Trophoblast cell (in vitro differentiated cells and primary cell): ENCODE results near the gene KCNIP3.
A peak's percentile ranks its signal among the peaks of the same experiment; 100 is the strongest.

ENCODE experiments used
- DNase-seq, 2 donors: peaks; one replicate each; pipeline ENCODE4 v3.0.0-alpha.2; 2016
- H2AFZ ChIP-seq: 2 replicates; pipeline ENCODE4 v1.6.1; 2013; ENCODE audit warnings: low read length, moderate library complexity, mild to moderate bottlenecking; ENCODE audit not compliant: insufficient read depth, poor library complexity
- H2AK5ac ChIP-seq: 2 replicates; pipeline ENCODE4 v1.6.1; 2013; ENCODE audit warnings: mild to moderate bottlenecking, low read length
- H2BK120ac ChIP-seq: 2 replicates; pipeline ENCODE4 v1.6.1; 2013; ENCODE audit warnings: low read length, mild to moderate bottlenecking, moderate library complexity; ENCODE audit not compliant: insufficient read depth, poor library complexity
- H2BK12ac ChIP-seq: 2 replicates; pipeline ENCODE4 v1.6.1; 2013; ENCODE audit warnings: mild to moderate bottlenecking, low read length, moderate library complexity
- H2BK5ac ChIP-seq: 2 replicates; pipeline ENCODE4 v1.6.1; 2013; ENCODE audit warnings: low read length, low read depth, moderate library complexity, mild to moderate bottlenecking; ENCODE audit not compliant: poor library complexity
- H3K14ac ChIP-seq: 2 replicates; pipeline ENCODE4 v1.6.1; 2013; ENCODE audit warnings: mild to moderate bottlenecking, low read length
- H3K18ac ChIP-seq: 2 replicates; pipeline ENCODE4 v1.6.1; 2013; ENCODE audit warnings: mild to moderate bottlenecking, low read length
- H3K23ac ChIP-seq: 2 replicates; pipeline ENCODE4 v1.6.1; 2013; ENCODE audit warnings: low read length
- H3K27ac ChIP-seq: 2 replicates; pipeline ENCODE4 v1.5.1; 2013; ENCODE audit warnings: low read depth, mild to moderate bottlenecking, inconsistent platforms, low read length, moderate library complexity
- H3K27me3 ChIP-seq: 2 replicates; pipeline ENCODE4 v1.6.1; 2013; ENCODE audit warnings: inconsistent platforms, mild to moderate bottlenecking, low read length, moderate library complexity; ENCODE audit not compliant: insufficient read depth
- H3K36me3 ChIP-seq, 2 experiments: 1 replicate in 1 of 2; 2 replicates in 1 of 2; pipeline ENCODE4 v1.6.1; 2013; ENCODE audit warnings: low read length in 2 of 2, mild to moderate bottlenecking in 2 of 2, moderate library complexity in 1 of 2; ENCODE audit not compliant: insufficient read depth in 2 of 2, control insufficient read depth in 1 of 2
- H3K4ac ChIP-seq: 2 replicates; pipeline ENCODE4 v1.6.1; 2013; ENCODE audit warnings: low read depth, mild to moderate bottlenecking, low read length, moderate library complexity
- H3K4me1 ChIP-seq, 2 experiments: 1 replicate in 1 of 2; 2 replicates in 1 of 2; pipeline ENCODE4 v1.6.1; 2013; ENCODE audit warnings: low read length in 2 of 2, mild to moderate bottlenecking in 2 of 2, moderate library complexity in 1 of 2; ENCODE audit not compliant: insufficient read depth in 2 of 2, control insufficient read depth in 1 of 2
- H3K4me2 ChIP-seq: 2 replicates; pipeline ENCODE4 v1.6.1; 2013; ENCODE audit warnings: inconsistent platforms, mild to moderate bottlenecking, low read length, moderate library complexity
- H3K4me3 ChIP-seq: 2 replicates; pipeline ENCODE4 v1.5.1; 2013; ENCODE audit warnings: mild to moderate bottlenecking, low read depth, low read length, inconsistent platforms
- H3K79me1 ChIP-seq: one replicate; pipeline ENCODE4 v1.6.1; 2013; ENCODE audit warnings: low read length
- H3K79me2 ChIP-seq: 2 replicates; pipeline ENCODE4 v1.6.1; 2013; ENCODE audit warnings: low read length, mild to moderate bottlenecking; ENCODE audit not compliant: control insufficient read depth, insufficient read depth, poor library complexity
- H3K9ac ChIP-seq: 2 replicates; pipeline ENCODE4 v1.6.1; 2013; ENCODE audit warnings: mild to moderate bottlenecking, low read length
- H3K9me3 ChIP-seq: 2 replicates; pipeline ENCODE4 v1.6.1; 2013; ENCODE audit warnings: low read depth, mild to moderate bottlenecking, control low read depth, inconsistent platforms, low read length; ENCODE audit not compliant: insufficient read depth
- H4K12ac ChIP-seq: 2 replicates; pipeline ENCODE4 v1.6.1; 2013; ENCODE audit warnings: low read depth, mild to moderate bottlenecking, low read length, moderate library complexity
- H4K8ac ChIP-seq: 2 replicates; pipeline ENCODE4 v1.6.1; 2013; ENCODE audit warnings: low read depth, mild to moderate bottlenecking, low read length, moderate library complexity
- H4K91ac ChIP-seq: one replicate; pipeline ENCODE4 v1.6.1; 2013; ENCODE audit warnings: low read depth, mild to moderate bottlenecking, low read length, moderate library complexity
- WGBS: extraction: QIAGEN DNeasy Blood & Tissue Kit; methylation state at CpG from one replicate; pipeline ENCODE4 v1.1.7; 2013; ENCODE audit warnings: missing lambda C conversion rate; ENCODE audit not compliant: insufficient read length, insufficient coverage; ENCODE audit errors: extremely low coverage; 5-methylcytosine and 5-hydroxymethylcytosine counted together

Gene KCNIP3

DNA sequence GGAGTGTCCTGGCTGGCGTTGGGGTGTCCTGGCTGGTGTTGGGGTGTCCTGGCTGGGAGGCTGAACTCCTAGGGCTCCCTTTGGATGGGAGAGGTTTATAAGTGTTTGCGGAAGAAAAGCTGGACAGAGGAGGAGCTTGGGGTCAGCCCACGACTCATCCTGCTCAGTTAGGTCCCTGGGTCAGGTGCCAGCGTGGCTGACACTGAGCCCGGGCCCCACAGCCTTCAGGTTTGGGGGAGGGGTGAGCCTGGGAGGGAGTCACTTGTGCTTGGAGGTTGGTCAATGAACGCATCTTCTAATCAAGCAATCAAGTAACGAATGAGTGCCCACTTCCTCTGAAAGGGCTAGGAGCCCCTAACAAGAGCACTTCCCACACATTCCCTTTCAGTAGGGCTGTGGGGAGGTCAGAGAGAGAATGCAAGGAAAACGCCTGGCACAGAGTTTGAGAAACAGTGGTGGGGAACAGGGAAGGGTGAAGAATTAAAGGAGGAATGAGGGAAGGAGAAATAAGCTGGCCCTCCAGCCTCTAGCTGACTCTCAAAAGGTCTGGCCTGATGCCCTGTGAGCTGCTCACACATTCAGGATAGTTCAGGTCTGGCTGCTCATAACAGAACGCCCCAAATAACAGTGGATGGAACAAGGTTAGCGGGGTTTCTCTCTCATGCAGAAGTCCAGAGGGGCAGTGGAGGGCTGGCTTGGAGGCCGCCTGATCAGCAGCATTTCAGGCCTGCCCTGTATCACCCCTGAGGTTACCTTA is 670 bp downstream of the KCNIP3 start:
- Histone ChIP-seq H3K4me3 (no peak overlapping the region), H3K36me3 (no peaks in the 10 kb centered on the region), H2BK12ac (no peak overlapping the region), H3K4me2 (no peak overlapping the region), H3K18ac (no peak overlapping the region), H3K4ac (no peak overlapping the region), H3K23ac (no peak overlapping the region), H4K8ac (no peak overlapping the region), H4K12ac (no peak overlapping the region), H3K27me3 (no peaks in the 10 kb centered on the region), H2BK5ac (no peak overlapping the region), H3K9ac (no peak overlapping the region), H4K91ac (no peak overlapping the region), H3K4me1 (peaks cover 4 to 7% of the 10 kb centered on the region in 2 experiments), H2AFZ (no peak overlapping the region), H3K14ac (no peak overlapping the region), H3K79me1 (no peaks in the 10 kb centered on the region), H3K79me2 (no peaks in the 10 kb centered on the region), H3K27ac (no peak overlapping the region), H2AK5ac (no peak overlapping the region), H3K9me3 (peaks cover 3% of the 10 kb centered on the region), H2BK120ac (no peak overlapping the region)
- no peak for DNase-seq
- WGBS: no CpG with 5 or more reads among the region's 11 CpGs

DNA sequence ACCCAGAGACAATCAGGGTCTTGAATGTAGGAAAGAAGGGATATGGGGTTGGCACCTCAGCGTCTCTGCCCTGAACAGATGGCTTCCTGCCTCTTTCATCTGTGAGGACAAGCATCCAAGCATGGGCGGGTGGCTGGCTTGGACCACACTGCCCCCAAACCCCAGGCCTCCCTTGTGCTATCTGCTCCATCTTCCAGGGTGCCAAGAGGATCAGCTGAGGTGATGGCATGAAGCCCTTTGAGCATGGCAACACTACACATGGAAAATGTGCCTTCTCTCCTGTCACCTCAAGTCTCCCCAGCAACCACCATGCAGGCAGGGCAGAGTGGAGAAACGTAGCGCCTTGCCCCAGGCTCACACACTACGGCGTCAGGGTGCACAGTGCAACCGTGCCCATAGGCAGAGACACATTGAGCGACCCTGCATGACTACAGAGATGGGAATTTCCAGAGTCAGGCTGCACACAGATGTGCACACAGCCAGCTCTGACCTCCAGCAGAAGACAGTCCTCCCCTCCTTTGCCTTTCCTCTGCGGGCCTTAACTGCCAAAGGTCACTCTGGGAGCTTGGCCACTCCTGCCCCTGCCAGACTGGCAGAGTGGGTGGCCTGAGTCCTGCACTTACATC is 1.5 kb downstream of the KCNIP3 start:
- Histone ChIP-seq H3K4ac (no peak overlapping the region), H3K23ac (no peak overlapping the region), H3K79me1 (no peaks in the 10 kb centered on the region), H2BK12ac (no peak overlapping the region), H3K4me2 (no peak overlapping the region), H3K79me2 (no peaks in the 10 kb centered on the region), H3K4me3 (no peak overlapping the region), H3K36me3 (no peaks in the 10 kb centered on the region), H4K91ac (no peak overlapping the region), H3K4me1 (peaks cover 0 to 2% of the 10 kb centered on the region in 2 experiments), H3K27ac (no peak overlapping the region), H2BK120ac (no peak overlapping the region), H3K27me3 (no peaks in the 10 kb centered on the region), H3K18ac (no peak overlapping the region), H4K12ac (no peak overlapping the region), H3K9ac (no peak overlapping the region), H2AK5ac (no peak overlapping the region), H4K8ac (no peak overlapping the region), H2BK5ac (no peak overlapping the region), H2AFZ (no peak overlapping the region), H3K14ac (no peak overlapping the region), H3K9me3 (no peaks in the 10 kb centered on the region)
- WGBS: no CpG with 5 or more reads among the region's 9 CpGs
- DNase-seq: peak in 1 of 2 donors; percentile 9

DNA sequence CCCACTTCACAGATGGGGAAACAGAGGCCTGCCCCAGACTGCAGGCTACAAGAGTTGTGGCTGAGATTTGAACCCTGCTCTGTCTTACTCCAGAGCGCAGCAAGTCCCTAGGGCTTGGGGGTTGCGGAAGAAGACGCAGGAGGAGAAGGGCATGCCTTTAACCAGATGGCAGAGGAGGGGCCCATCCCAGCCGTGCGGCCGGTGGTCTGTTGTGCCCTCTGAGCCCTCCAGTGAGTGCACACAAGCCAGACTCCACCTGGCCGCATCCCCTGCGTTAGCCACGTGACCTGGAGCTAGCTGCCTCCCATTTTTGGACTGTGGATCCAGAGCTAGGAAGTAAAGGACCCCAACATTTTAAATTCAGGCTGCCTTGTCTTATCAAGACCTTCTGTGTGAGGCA is 2.8 kb downstream of the KCNIP3 start:
- no peak overlapping the region for H4K91ac ChIP-seq
- no peak overlapping the region for H3K4ac ChIP-seq
- H2AFZ ChIP-seq: no peak overlapping the region
- no peaks in the 10 kb centered on the region for H3K79me2 ChIP-seq
- no peaks in the 10 kb centered on the region for H3K36me3 ChIP-seq
- H2BK120ac ChIP-seq: no peak overlapping the region
- H3K4me2 ChIP-seq: no peak overlapping the region
- H3K23ac ChIP-seq: no peak overlapping the region
- H3K9me3 ChIP-seq: no peaks in the 10 kb centered on the region
- H4K8ac ChIP-seq: no peak overlapping the region
- H2AK5ac ChIP-seq: no peak overlapping the region
- no peak overlapping the region for H3K14ac ChIP-seq
- peaks cover 0 to 2% of the 10 kb centered on the region in 2 experiments for H3K4me1 ChIP-seq
- H3K27ac ChIP-seq: no peak overlapping the region
- H3K79me1 ChIP-seq: no peaks in the 10 kb centered on the region
- H2BK5ac ChIP-seq: no peak overlapping the region
- WGBS: no CpG with 5 or more reads among the region's 9 CpGs
- DNase-seq: no peak
- H4K12ac ChIP-seq: no peak overlapping the region
- no peak overlapping the region for H2BK12ac ChIP-seq
- no peak overlapping the region for H3K9ac ChIP-seq
- no peak overlapping the region for H3K4me3 ChIP-seq
- no peaks in the 10 kb centered on the region for H3K27me3 ChIP-seq
- no peak overlapping the region for H3K18ac ChIP-seq

DNA sequence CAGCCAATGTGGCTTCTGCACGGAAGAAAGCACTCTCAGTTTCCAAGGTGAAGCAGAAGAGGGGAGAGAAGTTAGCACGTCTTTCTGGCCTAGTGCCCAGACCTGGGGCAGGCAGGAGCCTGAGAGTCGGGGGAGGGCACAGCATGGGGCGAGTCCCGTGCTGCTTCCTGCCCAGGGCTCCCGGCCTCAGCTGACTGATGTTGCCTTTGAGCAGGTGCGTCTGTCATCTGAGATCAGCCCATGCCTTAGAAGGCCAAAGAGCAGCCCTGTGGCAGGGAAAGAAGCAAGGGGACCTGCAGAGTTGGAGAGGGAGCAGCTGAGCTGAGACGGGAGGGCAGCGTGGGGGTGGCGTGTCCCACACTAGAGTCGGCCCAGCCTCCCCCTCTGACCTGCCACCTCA is 3.3 kb downstream of the KCNIP3 start:
- no peaks in the 10 kb centered on the region for H3K79me2 ChIP-seq
- H3K27ac ChIP-seq: no peak overlapping the region
- H3K9ac ChIP-seq: no peak overlapping the region
- no peak overlapping the region for H3K23ac ChIP-seq
- no peak overlapping the region for H2BK12ac ChIP-seq
- H3K4ac ChIP-seq: no peak overlapping the region
- no peak overlapping the region for H4K8ac ChIP-seq
- no peak overlapping the region for H3K14ac ChIP-seq
- H3K27me3 ChIP-seq: no peaks in the 10 kb centered on the region
- no CpG with 5 or more reads among the region's 11 CpGs for WGBS
- no peak overlapping the region for H2AFZ ChIP-seq
- H3K4me1 ChIP-seq: peaks cover 0 to 2% of the 10 kb centered on the region in 2 experiments
- H3K4me3 ChIP-seq: no peak overlapping the region
- no peaks in the 10 kb centered on the region for H3K79me1 ChIP-seq
- no peak for DNase-seq
- H3K36me3 ChIP-seq: no peaks in the 10 kb centered on the region
- H3K9me3 ChIP-seq: no peaks in the 10 kb centered on the region
- H4K91ac ChIP-seq: no peak overlapping the region
- no peak overlapping the region for H3K18ac ChIP-seq
- H2AK5ac ChIP-seq: no peak overlapping the region
- no peak overlapping the region for H4K12ac ChIP-seq
- no peak overlapping the region for H2BK5ac ChIP-seq
- no peak overlapping the region for H3K4me2 ChIP-seq
- no peak overlapping the region for H2BK120ac ChIP-seq
